SKM-1 treated with dmso at 0.1 percent for 144 hours (cell line): ENCODE results near the gene UTP3.
A peak's percentile ranks its signal among the peaks of the same experiment; 100 is the strongest.
"Not testable (repeated sequence)": the region's sequence is repeated elsewhere in the genome, so short reads cannot be mapped to it uniquely, and the experiment has no call there.

Experiments used
- DNase-seq: peaks from one replicate; lab custom pipeline; 2025; ENCODE audit not compliant: unreplicated experiment; lab: John Stamatoyannopoulos, UW

Gene UTP3

DNA sequence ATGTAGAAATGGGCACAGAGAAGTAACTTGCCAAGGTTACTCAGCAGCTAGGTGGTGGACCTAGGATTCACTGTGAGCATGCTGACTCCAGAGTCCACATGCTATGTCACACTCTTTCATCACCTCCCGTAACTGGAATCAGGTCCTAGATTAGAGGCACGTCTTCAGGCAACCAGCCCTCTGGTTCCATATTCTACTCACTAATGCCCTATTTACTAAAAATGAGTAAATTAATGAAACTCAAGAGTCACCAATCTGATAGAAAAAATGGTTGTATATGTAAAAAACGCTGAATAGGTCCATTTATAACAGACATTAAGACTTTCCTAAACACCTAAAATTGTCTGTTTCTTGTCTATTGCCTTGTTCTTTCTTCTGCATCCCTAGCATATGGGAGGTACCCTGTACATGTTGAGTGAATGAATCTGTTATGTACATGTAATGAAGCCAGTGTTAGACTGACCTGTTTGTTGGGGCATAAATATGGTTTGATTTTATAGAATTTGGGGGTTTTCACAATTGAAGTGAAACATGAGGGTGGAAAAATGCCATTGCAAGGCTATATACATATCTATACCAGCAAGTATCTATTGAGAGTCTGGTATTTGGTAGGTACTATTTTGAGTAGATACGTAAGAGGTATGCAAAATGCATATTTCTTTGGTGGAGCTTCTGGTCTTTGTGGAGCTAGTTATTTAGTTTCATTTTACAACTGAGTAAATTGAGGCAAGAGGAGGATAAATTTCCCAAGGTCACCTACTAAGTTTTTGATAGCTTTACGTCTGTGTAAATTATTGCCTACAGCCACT, 26.0 kb downstream of the UTP3 start:
- DNase-seq: no peak

DNA sequence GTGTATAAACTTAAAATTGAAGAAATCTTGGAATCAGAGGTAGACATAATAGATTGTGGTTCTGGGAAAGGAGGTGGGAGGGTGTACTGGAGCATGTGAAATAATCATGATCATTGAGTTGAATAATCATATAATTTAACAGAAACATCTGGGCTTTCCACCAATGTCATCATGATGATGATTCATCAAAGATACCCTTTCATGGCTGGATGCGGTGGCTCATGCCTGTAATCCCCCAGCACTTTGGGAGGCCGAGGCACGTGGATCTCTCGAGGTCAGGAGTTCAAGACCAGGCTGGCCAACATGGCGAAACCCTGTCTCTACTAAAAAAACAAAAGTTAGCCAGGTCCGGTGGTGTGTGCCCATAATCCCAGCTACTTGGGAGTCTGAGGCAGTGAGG, 26.8 kb downstream of the UTP3 start:
- no peak for DNase-seq

DNA sequence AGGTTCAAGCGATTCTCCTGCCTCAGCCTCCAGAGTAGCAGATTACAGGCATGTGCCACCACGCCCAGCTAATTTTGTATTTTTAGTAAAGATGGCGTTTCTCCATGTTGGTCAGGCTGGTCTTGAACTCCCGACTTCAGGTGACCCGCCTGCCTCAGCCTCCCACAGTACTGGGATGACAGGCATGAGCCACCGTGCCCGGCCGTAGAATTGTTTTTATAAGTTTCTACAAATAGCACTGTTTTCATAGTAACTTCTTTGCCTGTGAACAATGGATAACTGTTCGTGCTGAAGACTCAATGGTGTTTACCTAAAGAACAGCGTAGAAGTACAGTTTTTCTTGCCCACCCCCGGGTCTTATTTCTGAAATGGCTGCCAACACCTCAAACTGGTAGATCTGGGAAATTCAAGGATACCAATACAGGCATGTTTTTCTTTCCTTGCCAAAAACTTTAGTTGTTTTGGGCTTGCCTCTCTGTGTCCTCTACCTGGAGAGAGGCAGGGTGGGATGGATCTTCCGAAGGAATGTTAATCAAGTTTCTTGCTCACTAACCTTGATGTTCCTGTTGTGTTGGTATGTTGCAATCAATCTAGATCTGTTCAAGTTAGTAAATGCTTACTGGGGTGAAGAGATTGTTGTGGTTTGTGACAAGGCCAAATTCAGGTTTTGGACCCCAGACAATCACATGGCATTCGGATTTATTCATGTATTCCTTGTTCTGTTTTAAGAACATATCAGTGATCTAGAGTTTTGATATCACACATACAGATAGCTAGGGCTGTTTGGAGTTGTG, 30.7 kb downstream of the UTP3 start:
- DNase-seq: no peak

DNA sequence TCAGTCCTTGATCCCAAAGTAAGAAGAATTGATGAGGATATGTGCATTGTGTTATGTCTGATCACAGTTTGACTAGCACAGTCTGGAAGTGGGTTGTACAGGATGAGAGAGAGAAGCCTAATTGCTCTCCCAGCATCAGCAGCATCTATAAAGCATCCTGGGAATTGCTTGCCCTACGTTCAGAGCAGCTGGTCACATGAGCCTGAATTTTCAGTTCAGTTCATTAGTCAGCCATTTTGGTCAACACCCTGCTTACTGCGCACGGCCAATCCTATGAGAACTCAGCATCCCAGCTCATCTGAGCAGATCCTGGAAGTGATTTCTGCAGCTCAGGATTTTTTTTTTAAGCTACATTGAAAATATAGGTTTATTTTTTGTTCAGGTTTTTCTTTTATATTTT, 33.4 kb downstream of the UTP3 start, which contains the start of gene RUFY3:
Gene RUFY3, plus strand, starts transcription at position 218 of the 400 bp plus-strand sequence. CDS start 610 bp downstream, outside the sequence.
- DNase-seq: no peak

DNA sequence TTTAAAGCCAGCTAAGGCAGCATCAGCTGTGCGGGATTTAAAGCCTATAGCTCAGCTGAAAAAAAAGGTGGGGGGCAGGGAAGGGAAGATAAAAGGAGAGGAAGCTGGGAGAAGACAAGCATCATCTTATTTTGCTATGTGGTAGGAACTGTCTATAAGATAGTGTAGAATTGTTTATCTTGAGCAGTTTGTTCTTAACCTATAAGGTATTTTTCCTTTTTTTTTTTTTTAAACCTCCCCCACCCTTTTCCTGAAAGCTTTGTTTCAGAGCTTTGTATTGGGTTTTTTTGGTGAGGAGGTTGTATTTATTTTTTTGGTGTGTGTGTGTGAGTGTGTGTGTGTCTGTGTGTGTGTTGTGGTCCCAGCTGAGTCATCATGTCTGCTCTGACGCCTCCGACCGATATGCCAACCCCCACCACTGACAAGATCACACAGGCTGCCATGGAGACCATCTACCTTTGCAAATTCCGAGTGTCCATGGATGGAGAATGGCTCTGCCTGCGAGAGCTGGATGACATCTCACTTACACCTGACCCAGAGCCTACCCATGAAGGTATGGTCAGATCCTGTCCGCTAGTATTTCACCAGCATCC, 34.0 kb downstream of the UTP3 start:
- DNase-seq: no peak

DNA sequence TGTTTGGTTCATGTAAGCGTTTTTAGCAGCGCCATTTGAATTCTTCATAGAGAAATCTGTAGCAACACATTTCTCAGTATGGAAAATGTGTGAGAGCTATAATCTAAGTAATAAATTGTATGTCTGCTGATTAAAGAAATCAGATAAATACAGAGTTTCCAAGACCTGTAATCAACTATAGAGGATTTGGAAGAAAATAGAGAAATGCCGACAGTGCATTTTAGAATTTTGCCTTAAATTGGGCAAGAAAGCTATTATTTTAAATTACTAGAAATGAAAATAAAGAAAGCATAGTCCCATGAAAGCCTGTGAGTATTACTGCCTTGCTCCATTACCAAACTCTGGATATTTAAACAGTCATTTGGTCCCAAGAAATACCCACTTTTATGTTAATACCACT, 36.1 kb downstream of the UTP3 start:
- DNase-seq: no peak

DNA sequence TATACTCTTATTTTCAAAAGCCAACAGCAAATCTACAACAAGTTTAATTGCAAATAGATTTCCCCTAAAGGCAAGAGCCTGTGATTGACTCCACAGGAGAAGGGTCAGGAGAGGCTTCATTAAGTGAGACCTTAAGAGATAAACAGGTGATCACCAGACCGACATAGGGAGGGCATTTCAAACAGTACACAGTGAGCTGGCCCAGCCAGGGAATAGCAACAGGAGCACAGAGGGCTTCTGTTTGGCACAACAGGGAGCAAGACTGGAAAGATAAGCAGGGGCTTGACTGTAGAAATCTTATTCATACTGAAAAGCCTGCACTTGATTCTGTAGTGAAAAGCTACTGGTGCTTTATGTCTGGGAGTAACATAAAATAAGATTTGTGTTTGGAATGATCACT, 37.3 kb downstream of the UTP3 start:
- no peak for DNase-seq

DNA sequence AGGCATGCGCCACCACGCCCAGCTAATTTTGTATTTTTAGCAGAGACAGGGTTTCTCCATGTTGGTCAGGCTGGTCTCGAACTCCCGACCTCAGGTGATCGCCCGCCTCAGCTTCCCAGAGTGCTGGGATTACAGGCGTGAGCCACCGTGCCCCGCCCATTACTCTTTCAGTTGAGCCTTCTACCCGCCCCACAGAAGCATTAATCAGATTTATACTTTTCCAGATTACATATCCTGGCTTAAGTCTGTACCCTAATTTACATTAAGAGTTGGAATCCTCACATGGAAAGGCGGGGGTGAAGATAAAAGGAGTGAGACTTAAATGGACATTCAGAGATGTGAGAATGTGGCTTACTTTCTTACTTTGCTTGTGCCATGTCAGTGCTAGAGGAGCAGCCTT, 38.2 kb downstream of the UTP3 start:
- not testable (repeated sequence) for DNase-seq

DNA sequence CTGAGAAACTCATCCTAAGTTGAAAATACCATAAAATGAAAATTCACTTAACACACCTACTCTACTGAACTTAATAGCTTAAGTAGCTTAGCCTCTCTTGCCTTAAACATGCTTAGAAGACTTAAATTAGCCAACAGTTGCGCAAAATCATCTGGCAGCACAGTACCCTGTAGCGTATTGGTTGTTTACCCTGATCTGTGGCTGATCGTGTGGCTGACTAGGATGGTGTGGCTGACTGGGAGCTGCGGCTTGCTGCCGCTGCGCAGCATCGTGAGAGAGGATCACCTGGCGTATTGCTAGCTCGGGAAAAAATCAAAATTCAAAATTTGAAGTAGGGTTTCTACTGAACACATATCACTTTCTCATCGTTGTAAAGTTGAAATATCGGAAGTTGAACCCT, 39.8 kb downstream of the UTP3 start:
- no peak for DNase-seq

DNA sequence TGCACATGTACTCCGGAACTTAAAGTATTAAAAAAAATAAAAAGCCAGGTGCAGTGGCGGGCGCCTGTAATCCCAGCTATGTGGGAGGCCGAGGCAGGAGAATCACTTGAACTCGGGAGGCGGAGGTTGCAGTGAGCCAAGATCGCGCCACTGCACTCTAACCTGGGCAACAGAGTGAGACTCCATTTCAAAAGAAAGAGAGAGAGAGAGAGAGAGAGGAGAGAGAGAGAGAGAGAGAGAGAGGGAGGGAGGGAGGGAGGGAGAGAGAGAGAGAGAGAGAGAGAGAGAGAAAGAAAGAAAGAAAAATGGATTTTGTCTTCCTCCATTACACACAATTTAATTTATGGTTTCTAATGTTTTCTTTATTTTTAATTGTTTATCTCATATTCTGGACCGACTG, 44.5 kb downstream of the UTP3 start:
- not testable (repeated sequence) for DNase-seq

DNA sequence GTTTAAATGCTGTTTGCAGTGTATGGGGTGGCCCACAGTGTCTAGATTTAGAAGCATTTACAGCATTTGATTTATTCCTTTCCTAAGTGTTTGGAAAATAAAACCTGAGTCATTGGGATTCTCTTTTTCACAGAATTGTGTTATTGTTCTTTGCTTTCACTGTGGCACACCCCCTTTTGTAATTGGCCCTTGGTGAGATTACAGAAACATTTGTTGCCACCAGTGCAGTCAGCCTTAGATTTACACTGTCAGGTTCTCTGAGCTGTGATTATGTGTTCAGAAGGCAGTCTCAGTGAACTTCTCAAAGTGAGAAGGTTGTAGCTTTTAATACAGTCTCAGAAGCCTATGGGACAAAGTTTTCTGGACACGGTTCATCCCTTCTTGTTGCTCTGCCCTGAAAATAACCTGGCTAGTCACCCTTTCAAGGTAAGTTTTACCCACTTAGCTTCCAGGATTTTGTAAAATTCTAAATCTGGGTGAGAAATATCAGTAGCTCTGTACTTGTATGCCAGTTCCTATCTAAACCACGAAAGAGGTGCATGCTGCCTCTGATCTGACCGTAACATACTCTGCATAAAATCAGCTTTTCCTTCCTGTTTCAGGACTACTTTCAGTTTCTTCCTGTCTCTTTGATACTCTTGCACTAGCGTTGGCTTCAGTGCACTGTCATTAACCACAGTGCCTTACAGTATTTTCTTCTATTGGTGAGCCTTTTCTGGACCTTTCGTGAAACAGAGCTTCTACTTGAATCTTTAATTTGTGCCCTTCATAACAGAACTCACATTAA, 46.0 kb downstream of the UTP3 start:
- peak; percentile 89 for DNase-seq

DNA sequence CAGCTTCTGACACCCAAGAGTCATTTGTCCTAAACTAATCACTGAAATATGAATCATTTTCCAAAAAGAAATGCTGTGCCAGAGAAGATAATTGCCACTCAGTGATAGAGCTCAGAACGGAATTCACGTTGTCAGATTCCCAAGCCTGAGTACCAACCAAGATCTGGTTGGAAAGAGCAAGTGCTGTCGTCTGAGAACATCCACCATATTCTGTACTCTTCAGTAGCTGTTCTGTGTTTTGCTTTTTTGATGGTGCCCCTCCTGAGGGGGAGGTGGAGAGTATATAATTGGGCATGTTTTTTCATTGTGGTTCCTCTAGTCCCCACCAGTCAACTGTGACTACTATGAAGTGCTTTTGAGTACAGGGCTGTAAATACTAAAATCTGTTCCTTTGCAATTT, 46.6 kb downstream of the UTP3 start:
- DNase-seq: no peak

DNA sequence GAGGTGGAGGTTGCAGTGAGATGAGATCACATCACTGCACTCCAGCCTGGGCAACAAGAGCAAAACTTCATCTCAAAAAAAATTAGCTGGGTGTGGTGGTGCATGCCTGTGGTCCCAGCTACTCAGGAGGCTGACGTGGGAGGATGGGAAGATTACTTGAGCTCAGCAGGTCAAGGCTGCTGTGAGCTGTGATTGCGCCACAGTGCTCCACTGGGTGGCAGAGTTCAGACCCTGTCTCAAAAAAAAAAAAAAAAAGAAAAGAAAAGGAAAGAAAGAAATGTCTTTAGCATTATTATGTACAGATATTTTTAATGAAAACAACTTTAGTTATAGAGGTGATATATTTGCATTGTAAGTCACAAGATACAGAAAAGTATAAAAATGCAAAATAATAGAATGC, 47.6 kb downstream of the UTP3 start:
- peak; percentile 43 for DNase-seq

DNA sequence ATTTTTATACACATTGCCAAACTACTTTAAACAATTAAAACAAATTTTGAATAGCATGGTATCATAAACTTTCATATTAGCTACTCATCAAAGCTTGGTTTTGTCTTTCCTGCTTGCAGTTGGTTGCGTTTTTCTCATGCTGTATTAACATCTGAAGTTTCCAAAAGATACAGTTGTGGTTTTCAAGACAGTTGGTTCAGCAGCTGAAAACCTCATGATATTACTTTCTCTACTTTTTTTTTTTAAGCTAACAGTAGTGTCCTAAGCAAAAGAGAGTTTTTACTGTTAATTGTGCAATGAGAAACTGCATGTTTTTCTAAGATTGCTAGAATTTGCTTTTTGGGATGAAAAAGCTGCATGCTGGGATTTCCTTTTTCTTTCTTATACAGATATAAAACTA, 48.7 kb downstream of the UTP3 start:
- no peak for DNase-seq

DNA sequence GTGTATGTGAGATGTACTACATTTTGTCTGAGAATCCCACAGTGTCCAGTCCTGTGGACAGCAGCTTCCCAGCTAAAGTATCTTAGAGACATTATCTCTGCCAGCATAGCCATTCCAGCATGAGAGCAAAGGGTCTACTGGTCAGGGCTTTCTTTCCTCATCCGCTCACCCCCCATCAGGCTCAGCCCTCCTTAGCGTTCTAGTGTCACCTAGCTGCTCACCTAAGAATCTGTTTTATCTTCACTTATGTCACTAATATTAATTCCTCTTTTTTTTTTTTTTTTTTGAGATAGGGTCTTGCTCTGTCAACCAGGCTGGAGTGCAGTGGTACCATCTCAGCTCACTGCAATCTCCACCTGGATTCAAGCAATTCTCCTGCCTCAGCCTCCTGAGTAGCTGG, 49.1 kb downstream of the UTP3 start:
- DNase-seq: no peak

DNA sequence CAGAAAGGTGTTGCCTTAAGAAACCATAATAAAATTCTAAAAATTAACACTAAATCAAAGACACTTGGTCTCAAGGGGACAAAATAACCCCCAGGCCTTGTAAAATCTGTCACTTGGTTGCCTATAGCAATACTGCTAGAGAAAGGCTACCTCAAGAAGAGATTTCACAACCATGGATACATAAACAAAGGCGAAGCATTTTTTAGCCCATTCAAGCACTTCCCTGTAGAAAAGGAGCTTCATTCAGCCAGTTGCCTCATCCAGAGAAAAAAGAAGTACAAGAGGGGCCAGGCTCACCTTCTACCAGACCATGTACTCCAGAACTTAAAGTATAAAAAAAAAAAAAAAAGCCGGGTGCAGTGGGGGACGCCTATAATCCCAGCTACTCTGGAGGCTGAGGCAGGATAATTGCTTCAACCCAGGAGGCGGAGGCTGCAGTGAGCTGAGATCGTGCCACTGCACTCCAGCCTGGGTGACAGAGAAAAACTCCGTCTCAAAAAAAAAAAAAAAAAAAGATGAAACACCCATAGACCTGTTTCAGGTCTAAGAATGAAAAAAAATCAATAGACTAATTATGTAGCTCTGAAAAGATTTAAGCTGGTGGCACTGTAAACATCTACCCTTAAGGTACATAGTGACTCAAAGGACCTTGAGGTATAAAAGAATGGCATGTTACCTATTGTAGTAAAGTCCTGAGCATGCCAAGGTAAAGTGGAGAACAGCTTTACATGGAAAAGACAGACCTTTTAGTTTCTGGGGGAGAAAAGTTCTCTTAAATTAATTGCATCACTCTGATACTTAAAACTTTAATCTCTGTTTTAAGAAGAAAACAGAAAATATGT, 51.4 kb downstream of the UTP3 start:
- peak; percentile 74 for DNase-seq
